ENCODE measurements around the gene BAZ1B. TPM values are rescaled to one million over a fixed set of nuclear protein-coding genes. Genes with fewer than 3 reads are reported as not detected.

Gene BAZ1B
- total and polyA plus RNA-seq, 8 donors: 8.9 to 210 (median 46.5) TPM

GRCh38 chr7:73437621-73438416 is 84.3 kb downstream of the BAZ1B start:
- WGBS, 5 donors: 47 to 52% (median 49%) methylated on average over 14 to 16 of the region's 16 CpGs
- no peak for TF ChIP-seq CTCF (IDR thresholded peaks at IDR 0.05)
- TF ChIP-seq POLR2A (IDR thresholded peaks at IDR 0.05): no peak
- no peak for TF ChIP-seq EP300 (IDR thresholded peaks at IDR 0.05)
- TF ChIP-seq POLR2AphosphoS5 (IDR thresholded peaks at IDR 0.05): no peak

GRCh38 chr7:73437091-73437490 is 85.0 kb downstream of the BAZ1B start:
- TF ChIP-seq POLR2A (IDR thresholded peaks at IDR 0.05) (no peak), EP300 (IDR thresholded peaks at IDR 0.05) (no peak), POLR2AphosphoS5 (IDR thresholded peaks at IDR 0.05) (no peak), CTCF (IDR thresholded peaks at IDR 0.05) (no peak)
- peaks cover 0 to 23% (median 11%) of the 10 kb centered on the region in 4 donors for H3K4me1 ChIP-seq
- WGBS, 5 donors: 74 to 82% (median 76%) methylated on average over 10 of the region's 10 CpGs
- peaks cover 27 to 36% (median 33%) of the 10 kb centered on the region in 4 donors for H3K36me3 ChIP-seq
- H3K27ac ChIP-seq: no peak overlapping the region
- no peak overlapping the region for H3K4me3 ChIP-seq
- peaks cover 0 to 29% (median 14%) of the 10 kb centered on the region in 3 donors for H3K27me3 ChIP-seq
- H3K9me3 ChIP-seq: peaks cover 0 to 9% (median 0%) of the 10 kb centered on the region in 4 donors
- DNase-seq: no peak
- intact Hi-C loops (cut with DNase I; ENCODE audit: low total_unique reads): loop anchor here (10.0 kb wide), 1 partner anchor 122 kb away; no protein-coding TSS in a partner anchor

More at GRCh38 chr7:73437621-73438416, 84.3 kb downstream of the BAZ1B start:
- Histone ChIP-seq H3K27me3 (peaks cover 0 to 24% (median 13%) of the 10 kb centered on the region in 3 donors), H3K9me3 (peaks cover 0 to 9% (median 0%) of the 10 kb centered on the region in 4 donors), H3K36me3 (peaks cover 35 to 43% (median 40%) of the 10 kb centered on the region in 4 donors), H3K4me1 (peaks cover 0 to 23% (median 11%) of the 10 kb centered on the region in 4 donors), H3K27ac (no peak overlapping the region), H3K4me3 (no peak overlapping the region)
- intact Hi-C loops (cut with DNase I; ENCODE audit: low total_unique reads): loop anchor here (10.0 kb wide), 1 partner anchor 123 kb away; no protein-coding TSS in a partner anchor
- no peak for DNase-seq

- WGBS, 5 donors: 37 to 49% (median 43%) methylated on average over 15 to 20 of the region's 20 CpGs
- intact Hi-C loops (cut with DNase I; ENCODE audit: low total_unique reads): loop anchor here (10.0 kb wide), 1 partner anchor 121 kb away; no protein-coding TSS in a partner anchor
- TF ChIP-seq POLR2A (IDR thresholded peaks at IDR 0.05) (no peak), POLR2AphosphoS5 (IDR thresholded peaks at IDR 0.05) (no peak), EP300 (IDR thresholded peaks at IDR 0.05) (no peak), CTCF (IDR thresholded peaks at IDR 0.05) (no peak)
- Histone ChIP-seq H3K4me1 (peaks cover 0 to 23% (median 11%) of the 10 kb centered on the region in 4 donors), H3K27me3 (peaks cover 0 to 35% (median 14%) of the 10 kb centered on the region in 3 donors), H3K36me3 (peaks cover 19 to 28% (median 25%) of the 10 kb centered on the region in 4 donors), H3K27ac (no peak overlapping the region), H3K9me3 (peaks cover 0 to 9% (median 0%) of the 10 kb centered on the region in 4 donors), H3K4me3 (no peak overlapping the region)
- DNase-seq: no peak
Measured at GRCh38 chr7:73436031-73436929, 85.8 kb downstream of the BAZ1B start.

Data from stomach (tissue), 9 donors.